Mesenchymal stem cell (in vitro differentiated cells and primary cell): ENCODE results near the gene SLC6A18.

Experiments used
- DNase-seq: peaks from one replicate; pipeline ENCODE4 v3.0.0-alpha.2; 2013
- H2AFZ ChIP-seq: one replicate; pipeline ENCODE4 v1.6.1; 2013; ENCODE audit warnings: low read depth, mild to moderate bottlenecking, control low read depth, inconsistent platforms, low read length, moderate library complexity
- H2AK5ac ChIP-seq: 2 replicates; pipeline ENCODE4 v1.6.1; 2013; ENCODE audit warnings: low read length, moderate library complexity, mild to moderate bottlenecking, inconsistent platforms; ENCODE audit not compliant: severe bottlenecking
- H2BK120ac ChIP-seq: one replicate; pipeline ENCODE4 v1.6.1; 2013; ENCODE audit warnings: low read depth, mild to moderate bottlenecking, inconsistent platforms, low read length, moderate library complexity
- H2BK12ac ChIP-seq, 2 experiments: one replicate each; pipeline ENCODE4 v1.6.1; 2013; ENCODE audit warnings: inconsistent platforms in 2 of 2, low read length in 2 of 2, mild to moderate bottlenecking in 2 of 2, moderate library complexity in 2 of 2, control low read depth in 1 of 2
- H2BK15ac ChIP-seq: one replicate; pipeline ENCODE4 v1.6.1; 2013; ENCODE audit warnings: mild to moderate bottlenecking, low read depth, inconsistent platforms; ENCODE audit not compliant: poor library complexity, severe bottlenecking
- H2BK5ac ChIP-seq: 2 replicates; pipeline ENCODE4 v1.6.1; 2013; ENCODE audit warnings: low read depth, mild to moderate bottlenecking, low read length, control low read depth, inconsistent platforms; ENCODE audit not compliant: poor library complexity, severe bottlenecking
- H3K14ac ChIP-seq, 2 experiments: one replicate each; pipeline ENCODE4 v1.6.1; 2013; ENCODE audit warnings: inconsistent platforms in 2 of 2, low read length in 2 of 2, control low read depth in 1 of 2, mild to moderate bottlenecking in 1 of 2, moderate library complexity in 1 of 2
- H3K18ac ChIP-seq, 2 experiments: one replicate each; pipeline ENCODE4 v1.6.1; 2013; ENCODE audit warnings: inconsistent platforms in 2 of 2, low read length in 2 of 2, control low read depth in 1 of 2, low read depth in 1 of 2, mild to moderate bottlenecking in 1 of 2
- H3K23ac ChIP-seq, 2 experiments: one replicate each; pipeline ENCODE4 v1.6.1; 2013; ENCODE audit warnings: inconsistent platforms in 2 of 2, low read length in 2 of 2, mild to moderate bottlenecking in 2 of 2, moderate library complexity in 2 of 2, control low read depth in 1 of 2
- H3K27ac ChIP-seq: 2 replicates; pipeline ENCODE4 v1.5.1; 2013; ENCODE audit warnings: mild to moderate bottlenecking, moderate library complexity, low read length, control low read depth, inconsistent platforms; ENCODE audit not compliant: poor library complexity, severe bottlenecking
- H3K27me3 ChIP-seq, 2 experiments: 2 replicates each; pipeline versions ENCODE4 v1.6.1 to v1.7.0; 2013; ENCODE audit warnings: low read length in 2 of 2, mild to moderate bottlenecking in 2 of 2, moderate library complexity in 2 of 2, control low read depth in 1 of 2, inconsistent platforms in 1 of 2; ENCODE audit not compliant: control insufficient read depth in 1 of 2, insufficient read depth in 1 of 2
- H3K36me3 ChIP-seq, 2 experiments: 2 replicates each; pipeline versions ENCODE4 v1.6.1 to v1.7.0; 2013; ENCODE audit warnings: low read length in 2 of 2, control low read depth in 1 of 2, inconsistent platforms in 1 of 2, low read depth in 1 of 2, mild to moderate bottlenecking in 1 of 2; ENCODE audit not compliant: insufficient read depth in 2 of 2, control insufficient read depth in 1 of 2
- H3K4ac ChIP-seq, 2 experiments: one replicate each; pipeline ENCODE4 v1.6.1; 2013; ENCODE audit warnings: inconsistent platforms in 2 of 2, low read length in 2 of 2, mild to moderate bottlenecking in 2 of 2, moderate library complexity in 2 of 2, control low read depth in 1 of 2, low read depth in 1 of 2
- H3K4me1 ChIP-seq: 2 replicates; pipeline ENCODE4 v1.6.1; 2013; ENCODE audit warnings: low read depth, low read length, control low read depth; ENCODE audit not compliant: control insufficient read depth, insufficient read depth
- H3K4me2 ChIP-seq: 2 replicates; pipeline ENCODE4 v1.6.1; 2013; ENCODE audit warnings: low read length, mild to moderate bottlenecking, inconsistent platforms; ENCODE audit not compliant: poor library complexity, severe bottlenecking
- H3K4me3 ChIP-seq, 2 experiments: 2 replicates each; pipeline versions ENCODE4 v1.5.1 to v1.7.0; 2013; ENCODE audit warnings: low read length in 2 of 2, mild to moderate bottlenecking in 2 of 2, control low read depth in 1 of 2, low read depth in 1 of 2; ENCODE audit not compliant: insufficient read depth in 1 of 2
- H3K79me1 ChIP-seq: replicated peaks from 2 replicates; pipeline ENCODE4 v1.6.1; 2013; ENCODE audit warnings: mild to moderate bottlenecking, control low read depth, low read length, inconsistent platforms; ENCODE audit not compliant: poor library complexity, severe bottlenecking
- H3K9ac ChIP-seq: 2 replicates; pipeline ENCODE4 v1.7.0; 2013; ENCODE audit warnings: mild to moderate bottlenecking, low read length, moderate library complexity
- H3K9me3 ChIP-seq: 2 replicates; pipeline ENCODE4 v1.7.0; 2013; ENCODE audit warnings: mild to moderate bottlenecking, low read length; ENCODE audit not compliant: control insufficient read depth
- H4K8ac ChIP-seq: one replicate; pipeline ENCODE4 v1.6.1; 2013; ENCODE audit warnings: inconsistent platforms, mild to moderate bottlenecking, low read length, moderate library complexity
- H4K91ac ChIP-seq: one replicate; pipeline ENCODE4 v1.6.1; 2013; ENCODE audit warnings: mild to moderate bottlenecking, low read length, inconsistent platforms
- WGBS: methylation state at CpG from one replicate; pipeline ENCODE4 v1.1.7; 2013; ENCODE audit warnings: mixed read lengths; 5-methylcytosine and 5-hydroxymethylcytosine counted together

SLC6A18 gene

GRCh38 chr5:1278656-1279442 is 53.7 kb downstream of the SLC6A18 start:
- no peak overlapping the region for H2BK5ac ChIP-seq
- H3K9me3 ChIP-seq = peaks cover 4% of the 10 kb centered on the region
- no peak overlapping the region for H2AK5ac ChIP-seq
- H2BK12ac ChIP-seq = no peak overlapping the region
- H3K27me3 ChIP-seq = no peaks in the 10 kb centered on the region
- no peak overlapping the region for H3K23ac ChIP-seq
- DNase-seq = no peak
- no peak overlapping the region for H3K27ac ChIP-seq
- no peak overlapping the region for H2AFZ ChIP-seq
- WGBS = 94% methylated on average over 42 of the region's 42 CpGs
- H3K36me3 ChIP-seq = no peaks in the 10 kb centered on the region
- no peak overlapping the region for H2BK120ac ChIP-seq
- no peak overlapping the region for H4K91ac ChIP-seq
- no peak overlapping the region for H3K14ac ChIP-seq
- H3K79me1 ChIP-seq = no peaks in the 10 kb centered on the region
- no peak overlapping the region for H3K4ac ChIP-seq
- no peak overlapping the region for H2BK15ac ChIP-seq
- no peak overlapping the region for H4K8ac ChIP-seq
- H3K4me2 ChIP-seq = no peak overlapping the region
- no peak overlapping the region for H3K18ac ChIP-seq
- H3K4me3 ChIP-seq = no peak overlapping the region
- H3K9ac ChIP-seq = no peak overlapping the region
- no peaks in the 10 kb centered on the region for H3K4me1 ChIP-seq

GRCh38 chr5:1279443-1280151 is 54.4 kb downstream of the SLC6A18 start:
- no peak overlapping the region for H2BK5ac ChIP-seq
- no peak overlapping the region for H4K91ac ChIP-seq
- no peak overlapping the region for H3K9ac ChIP-seq
- H2AK5ac ChIP-seq = no peak overlapping the region
- no peak overlapping the region for H2AFZ ChIP-seq
- H3K79me1 ChIP-seq = no peaks in the 10 kb centered on the region
- H3K4ac ChIP-seq = no peak overlapping the region
- H3K18ac ChIP-seq = no peak overlapping the region
- no peak overlapping the region for H3K4me3 ChIP-seq
- no peaks in the 10 kb centered on the region for H3K4me1 ChIP-seq
- no peak overlapping the region for H3K27ac ChIP-seq
- no peak for DNase-seq
- no peak overlapping the region for H3K4me2 ChIP-seq
- H3K36me3 ChIP-seq = no peaks in the 10 kb centered on the region
- no peak overlapping the region for H3K23ac ChIP-seq
- no peak overlapping the region for H3K14ac ChIP-seq
- 91% methylated on average over 32 of the region's 34 CpGs for WGBS
- no peak overlapping the region for H2BK12ac ChIP-seq
- peaks cover 4% of the 10 kb centered on the region for H3K9me3 ChIP-seq
- no peaks in the 10 kb centered on the region for H3K27me3 ChIP-seq
- no peak overlapping the region for H4K8ac ChIP-seq
- H2BK120ac ChIP-seq = no peak overlapping the region
- no peak overlapping the region for H2BK15ac ChIP-seq

- no peak overlapping the region for H3K4ac ChIP-seq
- no peak overlapping the region for H3K14ac ChIP-seq
- H2BK120ac ChIP-seq = no peak overlapping the region
- H2BK5ac ChIP-seq = no peak overlapping the region
- no peak for DNase-seq
- WGBS = 87% methylated on average over 32 of the region's 32 CpGs
- H2BK12ac ChIP-seq = no peak overlapping the region
- H4K8ac ChIP-seq = no peak overlapping the region
- no peaks in the 10 kb centered on the region for H3K27me3 ChIP-seq
- no peaks in the 10 kb centered on the region for H3K36me3 ChIP-seq
- H3K23ac ChIP-seq = no peak overlapping the region
- no peak overlapping the region for H3K27ac ChIP-seq
- no peak overlapping the region for H3K4me2 ChIP-seq
- no peak overlapping the region for H3K18ac ChIP-seq
- no peak overlapping the region for H4K91ac ChIP-seq
- H2BK15ac ChIP-seq = no peak overlapping the region
- H3K9me3 ChIP-seq = peaks cover 4% of the 10 kb centered on the region
- H3K79me1 ChIP-seq = no peaks in the 10 kb centered on the region
- H3K9ac ChIP-seq = no peak overlapping the region
- H3K4me1 ChIP-seq = no peaks in the 10 kb centered on the region
- no peak overlapping the region for H2AK5ac ChIP-seq
- H2AFZ ChIP-seq = no peak overlapping the region
- no peak overlapping the region for H3K4me3 ChIP-seq
Measured at GRCh38 chr5:1280177-1281037, 55.2 kb downstream of the SLC6A18 start.
